ENCODE data around the gene PPP1R36. TPM values are rescaled to one million over a fixed set of nuclear protein-coding genes. Genes with fewer than 3 reads are reported as not detected.
"Not testable (repeated sequence)": the region's sequence is repeated elsewhere in the genome, so short reads cannot be mapped to it uniquely, and the experiment has no call there.

PPP1R36 gene
- total RNA-seq, 4 donors from 2014 or later: 0.59 to 7.6 (median 4.4) TPM

- H3K36me3 ChIP-seq: no peaks in the 10 kb centered on the region
- no peak overlapping the region for H3K4me3 ChIP-seq
- H3K27me3 ChIP-seq: no peaks in the 10 kb centered on the region
- 93 to 98% methylated on average over 5 of the region's 5 CpGs for WGBS, 2 donors
- no peaks in the 10 kb centered on the region for H3K9me3 ChIP-seq
- no peak overlapping the region for H3K27ac ChIP-seq
- TF ChIP-seq CTCF (IDR thresholded peaks at IDR 0.05): no peak
- no peak for TF ChIP-seq POLR2A (IDR thresholded peaks at IDR 0.05)
- TF ChIP-seq EP300 (IDR thresholded peaks at IDR 0.05): no peak
- DNase-seq (ENCODE audit: low spot score in 2 of 2): no peak
- peaks cover 0 to 9% (median 0%) of the 10 kb centered on the region in 4 donors for H3K4me1 ChIP-seq
Measured at GRCh38 chr14:64556526-64556925, 6.8 kb downstream of the PPP1R36 start.

GRCh38 chr14:64558216-64558615 lies 8.5 kb downstream of the PPP1R36 start:
- not testable (repeated sequence) for H3K4me3 ChIP-seq; H3K27ac ChIP-seq; H3K4me1 ChIP-seq; H3K36me3 ChIP-seq; H3K27me3 ChIP-seq; DNase-seq (ENCODE audit: low spot score in 2 of 2); H3K9me3 ChIP-seq
- 96 to 97% methylated on average over 2 of the region's 2 CpGs for WGBS, 2 donors

- H3K27ac ChIP-seq: no peak overlapping the region
- WGBS, 2 donors: 62 to 70% methylated on average over 2 of the region's 2 CpGs
Measured at GRCh38 chr14:64561631-64562030, 11.9 kb downstream of the PPP1R36 start.

GRCh38 chr14:64562436-64562835 lies 12.7 kb downstream of the PPP1R36 start:
- H3K4me3 ChIP-seq: no peak overlapping the region
- TF ChIP-seq POLR2A (IDR thresholded peaks at IDR 0.05) (no peak), CTCF (IDR thresholded peaks at IDR 0.05) (no peak), EP300 (IDR thresholded peaks at IDR 0.05) (no peak)
- no peaks in the 10 kb centered on the region for H3K36me3 ChIP-seq
- H3K4me1 ChIP-seq: peaks cover 0 to 11% (median 3%) of the 10 kb centered on the region in 4 donors
- H3K27me3 ChIP-seq: no peaks in the 10 kb centered on the region
- no peak for DNase-seq (ENCODE audit: low spot score in 2 of 2)
- no peaks in the 10 kb centered on the region for H3K9me3 ChIP-seq
- no peak overlapping the region for H3K27ac ChIP-seq

More at GRCh38 chr14:64561631-64562030, 11.9 kb downstream of the PPP1R36 start:
- no peak for DNase-seq (ENCODE audit: low spot score in 2 of 2)
- H3K4me1 ChIP-seq: peaks cover 0 to 4% (median 1%) of the 10 kb centered on the region in 4 donors
- no peaks in the 10 kb centered on the region for H3K36me3 ChIP-seq
- no peaks in the 10 kb centered on the region for H3K27me3 ChIP-seq
- H3K4me3 ChIP-seq: no peak overlapping the region
- H3K9me3 ChIP-seq: no peaks in the 10 kb centered on the region
- no peak for TF ChIP-seq POLR2A (IDR thresholded peaks at IDR 0.05)
- TF ChIP-seq EP300 (IDR thresholded peaks at IDR 0.05): no peak
- no peak for TF ChIP-seq CTCF (IDR thresholded peaks at IDR 0.05)

GRCh38 chr14:64563696-64564095 lies 13.9 kb downstream of the PPP1R36 start:
- no peaks in the 10 kb centered on the region for H3K9me3 ChIP-seq
- H3K27me3 ChIP-seq: no peaks in the 10 kb centered on the region
- 54 to 58% methylated on average over 6 of the region's 6 CpGs for WGBS, 2 donors
- H3K4me3 ChIP-seq: no peak overlapping the region
- peaks cover 0 to 23% (median 10%) of the 10 kb centered on the region in 4 donors for H3K4me1 ChIP-seq
- H3K27ac ChIP-seq: peak overlapping the region in 1 of 4 donors; percentile 47
- no peaks in the 10 kb centered on the region for H3K36me3 ChIP-seq
- no peak for TF ChIP-seq POLR2A (IDR thresholded peaks at IDR 0.05)
- TF ChIP-seq EP300 (IDR thresholded peaks at IDR 0.05): no peak
- no peak for TF ChIP-seq CTCF (IDR thresholded peaks at IDR 0.05)
- DNase-seq (ENCODE audit: low spot score in 2 of 2): no peak

GRCh38 chr14:64566651-64567122 lies 16.9 kb downstream of the PPP1R36 start:
- peak overlapping the region in 3 of 4 donors; percentile 58 to 83 (median 81) for H3K27ac ChIP-seq
- 41 to 63% methylated on average over 5 of the region's 5 CpGs for WGBS, 2 donors

More at GRCh38 chr14:64566651-64567122, 16.9 kb downstream of the PPP1R36 start:
- H3K4me3 ChIP-seq: no peak overlapping the region
- no peak for TF ChIP-seq EP300 (IDR thresholded peaks at IDR 0.05)
- H3K9me3 ChIP-seq: no peaks in the 10 kb centered on the region
- H3K27me3 ChIP-seq: no peaks in the 10 kb centered on the region
- DNase-seq (ENCODE audit: low spot score in 2 of 2): peak in 1 of 2 donors; percentile 5
- H3K4me1 ChIP-seq: peaks cover 0 to 48% (median 22%) of the 10 kb centered on the region in 4 donors
- H3K36me3 ChIP-seq: no peaks in the 10 kb centered on the region

Data from tibial nerve (tissue), 4 donors.